Measurements from ENCODE around the gene MKRN2OS.

DNA sequence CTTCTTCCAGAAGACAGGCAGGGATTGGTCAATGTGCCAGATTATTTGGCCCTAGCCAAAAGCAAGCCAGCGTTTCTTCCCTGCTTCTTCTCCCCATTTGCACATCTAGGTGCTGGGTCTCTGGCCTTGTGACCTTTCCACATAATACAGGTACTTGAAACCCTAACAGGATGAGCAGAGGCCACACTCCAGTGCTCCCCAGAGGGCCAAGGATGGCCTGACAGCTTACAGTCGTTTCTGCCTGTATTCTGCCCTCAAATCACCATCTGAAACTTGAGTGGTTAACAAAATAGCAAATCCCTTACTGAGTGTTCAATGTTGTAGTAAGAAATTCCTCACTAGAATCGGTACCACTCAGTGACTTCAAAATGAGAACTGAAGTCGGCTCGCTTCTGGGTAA, 40.7 kb upstream of the MKRN2OS start:
- TF ChIP-seq, protein P1, sequence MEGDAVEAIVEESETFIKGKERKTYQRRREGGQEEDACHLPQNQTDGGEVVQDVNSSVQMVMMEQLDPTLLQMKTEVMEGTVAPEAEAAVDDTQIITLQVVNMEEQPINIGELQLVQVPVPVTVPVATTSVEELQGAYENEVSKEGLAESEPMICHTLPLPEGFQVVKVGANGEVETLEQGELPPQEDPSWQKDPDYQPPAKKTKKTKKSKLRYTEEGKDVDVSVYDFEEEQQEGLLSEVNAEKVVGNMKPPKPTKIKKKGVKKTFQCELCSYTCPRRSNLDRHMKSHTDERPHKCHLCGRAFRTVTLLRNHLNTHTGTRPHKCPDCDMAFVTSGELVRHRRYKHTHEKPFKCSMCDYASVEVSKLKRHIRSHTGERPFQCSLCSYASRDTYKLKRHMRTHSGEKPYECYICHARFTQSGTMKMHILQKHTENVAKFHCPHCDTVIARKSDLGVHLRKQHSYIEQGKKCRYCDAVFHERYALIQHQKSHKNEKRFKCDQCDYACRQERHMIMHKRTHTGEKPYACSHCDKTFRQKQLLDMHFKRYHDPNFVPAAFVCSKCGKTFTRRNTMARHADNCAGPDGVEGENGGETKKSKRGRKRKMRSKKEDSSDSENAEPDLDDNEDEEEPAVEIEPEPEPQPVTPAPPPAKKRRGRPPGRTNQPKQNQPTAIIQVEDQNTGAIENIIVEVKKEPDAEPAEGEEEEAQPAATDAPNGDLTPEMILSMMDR (IDR thresholded peaks at IDR 0.05) = no peak
- TF ChIP-seq POLR2A (IDR thresholded peaks at IDR 0.05) = no peak
